Activated CD4-positive, alpha-beta T cell treated with anti-CD3 and anti-CD28 coated beads, Interleukin-2, amount 50 U/mL, for 24 hours (primary cell): ENCODE measurements around the gene ETFRF1.
A peak's percentile ranks its signal among the peaks of the same experiment; 100 is the strongest.

Source experiments
- DNase-seq, 2 donors: peaks; one replicate each; pipeline ENCODE4 v3.0.0-alpha.2; 2020; ENCODE audit warnings: low read depth in 1 of 2, low spot score in 1 of 2

ETFRF1 gene

GRCh38 chr12:25195056-25195971 lies at the start of gene ETFRF1, which contains the start of gene DNAI7:
TSS of gene ETFRF1 (plus strand) at chr12:25195237. CDS start at chr12:25203957, 8,720 bp downstream.
TSS of gene DNAI7 (minus strand) at chr12:25195160. CDS start at chr12:25195078, 82 bp downstream.
- DNase-seq: peak; percentile 81 to 92

GRCh38 chr12:25146686-25147085 lies 48.4 kb upstream of the ETFRF1 start:
- DNase-seq: no peak

GRCh38 chr12:25151476-25151875 lies 43.6 kb upstream of the ETFRF1 start:
- DNase-seq: no peak

- DNase-seq: no peak
Observed at GRCh38 chr12:25152055-25152454, 43.0 kb upstream of the ETFRF1 start.

GRCh38 chr12:25155022-25155576 lies 39.9 kb upstream of the ETFRF1 start:
- DNase-seq: no peak

- no peak for DNase-seq
Observed at GRCh38 chr12:25156061-25156460, 39.0 kb upstream of the ETFRF1 start.

- DNase-seq: no peak
Observed at GRCh38 chr12:25162866-25163265, 32.2 kb upstream of the ETFRF1 start.

- no peak for DNase-seq
Observed at GRCh38 chr12:25182765-25183164, 12.3 kb upstream of the ETFRF1 start.

- DNase-seq: no peak
Observed at GRCh38 chr12:25184132-25184531, 10.9 kb upstream of the ETFRF1 start.

GRCh38 chr12:25186038-25186787 lies 8.8 kb upstream of the ETFRF1 start:
- DNase-seq: no peak

- DNase-seq: no peak
Observed at GRCh38 chr12:25186788-25187402, 8.1 kb upstream of the ETFRF1 start.

GRCh38 chr12:25187781-25188180 lies 7.3 kb upstream of the ETFRF1 start:
- DNase-seq: no peak

- no peak for DNase-seq
Observed at GRCh38 chr12:25189656-25190055, 5.4 kb upstream of the ETFRF1 start.

- no peak for DNase-seq
Observed at GRCh38 chr12:25190793-25191192, 4.2 kb upstream of the ETFRF1 start.

- DNase-seq: no peak
Observed at GRCh38 chr12:25194214-25194613, 823 bp upstream of the ETFRF1 start.

- no peak for DNase-seq
Observed at GRCh38 chr12:25194722-25195055, 348 bp upstream of the ETFRF1 start.

- no peak for DNase-seq
Observed at GRCh38 chr12:25197608-25198007, 2.6 kb downstream of the ETFRF1 start.

GRCh38 chr12:25200703-25201102 lies 5.7 kb downstream of the ETFRF1 start:
- DNase-seq: no peak

- no peak for DNase-seq
Observed at GRCh38 chr12:25202137-25202536, 7.1 kb downstream of the ETFRF1 start.

- no peak for DNase-seq
Observed at GRCh38 chr12:25207411-25207810, 12.4 kb downstream of the ETFRF1 start.

- DNase-seq: no peak
Observed at GRCh38 chr12:25207846-25208245, 12.8 kb downstream of the ETFRF1 start.
